ENCODE data around the gene ARHGAP6. TPM values are rescaled to one million over a fixed set of nuclear protein-coding genes. Genes with fewer than 3 reads are reported as not detected.
"Not testable (repeated sequence)": the region's sequence is repeated elsewhere in the genome, so short reads cannot be mapped to it uniquely, and the experiment has no call there.

ARHGAP6 gene
- total RNA-seq, 6 experiments from 2014 or later: 0.51 to 1.0 (median 0.69) TPM

- Mint-ChIP-seq H3K4me3 (no peak overlapping the region), H3K27me3 (ENCODE audit: insufficient read depth) (no peaks in the 10 kb centered on the region), H3K9me3 (no peaks in the 10 kb centered on the region), H3K27ac (no peak overlapping the region), H3K36me3 (ENCODE audit: low read depth) (no peaks in the 10 kb centered on the region), H3K4me1 (ENCODE audit: low read depth) (no peaks in the 10 kb centered on the region)
- DNase-seq: no peak
- TF ChIP-seq, protein P1, sequence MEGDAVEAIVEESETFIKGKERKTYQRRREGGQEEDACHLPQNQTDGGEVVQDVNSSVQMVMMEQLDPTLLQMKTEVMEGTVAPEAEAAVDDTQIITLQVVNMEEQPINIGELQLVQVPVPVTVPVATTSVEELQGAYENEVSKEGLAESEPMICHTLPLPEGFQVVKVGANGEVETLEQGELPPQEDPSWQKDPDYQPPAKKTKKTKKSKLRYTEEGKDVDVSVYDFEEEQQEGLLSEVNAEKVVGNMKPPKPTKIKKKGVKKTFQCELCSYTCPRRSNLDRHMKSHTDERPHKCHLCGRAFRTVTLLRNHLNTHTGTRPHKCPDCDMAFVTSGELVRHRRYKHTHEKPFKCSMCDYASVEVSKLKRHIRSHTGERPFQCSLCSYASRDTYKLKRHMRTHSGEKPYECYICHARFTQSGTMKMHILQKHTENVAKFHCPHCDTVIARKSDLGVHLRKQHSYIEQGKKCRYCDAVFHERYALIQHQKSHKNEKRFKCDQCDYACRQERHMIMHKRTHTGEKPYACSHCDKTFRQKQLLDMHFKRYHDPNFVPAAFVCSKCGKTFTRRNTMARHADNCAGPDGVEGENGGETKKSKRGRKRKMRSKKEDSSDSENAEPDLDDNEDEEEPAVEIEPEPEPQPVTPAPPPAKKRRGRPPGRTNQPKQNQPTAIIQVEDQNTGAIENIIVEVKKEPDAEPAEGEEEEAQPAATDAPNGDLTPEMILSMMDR (IDR thresholded peaks at IDR 0.05): no peak
These were observed 33.0 kb downstream of the ARHGAP6 start for GRCh38 chrX:11632732-11633131.

DNA sequence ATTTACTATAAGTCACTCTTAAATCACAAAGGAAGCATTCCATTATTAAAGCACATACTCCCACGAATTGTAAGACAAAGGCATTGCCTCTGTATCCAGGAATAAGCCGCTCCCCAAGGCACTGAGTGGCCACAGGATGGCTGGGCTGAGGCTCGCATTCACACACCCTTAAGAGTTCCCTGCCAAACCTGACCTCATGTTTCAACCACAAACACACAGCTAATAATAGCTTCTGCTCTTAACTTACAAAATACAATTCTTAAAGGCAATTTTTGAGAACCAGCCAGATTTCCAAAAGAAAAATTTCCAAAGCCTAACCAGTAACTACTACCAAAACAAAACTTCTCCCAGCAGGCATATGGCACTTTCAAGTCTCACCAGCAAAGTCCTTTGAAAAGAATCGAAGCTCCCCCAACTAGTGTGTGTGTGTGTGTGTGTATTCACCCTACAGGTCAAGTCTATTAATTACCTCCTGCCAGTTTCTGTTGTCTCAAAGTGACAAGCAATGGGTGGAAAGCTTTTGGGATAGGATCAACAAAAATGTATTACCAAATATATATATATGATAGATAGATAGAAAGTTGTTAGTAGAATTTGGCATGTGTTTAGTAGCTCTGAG is 36.0 kb downstream of the ARHGAP6 start:
- peak; percentile 21 for DNase-seq
- no peak overlapping the region for H3K4me3 Mint-ChIP-seq
- no peak overlapping the region for H3K27ac Mint-ChIP-seq
- H3K36me3 Mint-ChIP-seq (ENCODE audit: low read depth): no peaks in the 10 kb centered on the region
- no peaks in the 10 kb centered on the region for H3K4me1 Mint-ChIP-seq (ENCODE audit: low read depth)
- H3K27me3 Mint-ChIP-seq (ENCODE audit: insufficient read depth): no peaks in the 10 kb centered on the region
- TF ChIP-seq, protein P1 (IDR thresholded peaks at IDR 0.05): no peak
- H3K9me3 Mint-ChIP-seq: peaks cover 7% of the 10 kb centered on the region; the same call in 1 of the 2 replicates

- no peaks in the 10 kb centered on the region for H3K36me3 Mint-ChIP-seq (ENCODE audit: low read depth)
- no peak overlapping the region for H3K27ac Mint-ChIP-seq
- no peaks in the 10 kb centered on the region for H3K27me3 Mint-ChIP-seq (ENCODE audit: insufficient read depth)
- DNase-seq: no peak
- H3K4me3 Mint-ChIP-seq: no peak overlapping the region
- H3K9me3 Mint-ChIP-seq: peaks cover 7% of the 10 kb centered on the region; the same call in 1 of the 2 replicates
- TF ChIP-seq, protein P1 (IDR thresholded peaks at IDR 0.05): no peak
- no peaks in the 10 kb centered on the region for H3K4me1 Mint-ChIP-seq (ENCODE audit: low read depth)
These were observed 37.3 kb downstream of the ARHGAP6 start for GRCh38 chrX:11628399-11628798.

DNA sequence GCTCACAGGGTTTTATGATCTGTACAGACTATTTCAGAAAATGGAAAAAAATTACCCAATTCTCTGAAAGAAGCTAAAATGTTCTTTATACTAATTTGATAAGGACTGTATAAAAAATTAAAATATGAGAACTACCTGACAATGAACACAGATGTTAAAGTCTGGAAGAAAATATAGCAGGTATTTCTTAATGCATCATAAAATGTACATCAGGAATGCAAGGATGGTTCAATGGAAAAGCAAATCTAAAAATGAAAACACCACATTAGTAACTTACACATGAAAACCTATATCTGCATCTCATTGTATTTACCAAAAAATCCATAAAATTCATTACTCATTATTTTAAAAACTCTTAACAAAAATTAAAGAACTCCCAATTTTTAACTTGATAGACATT is 39.4 kb downstream of the ARHGAP6 start:
- Mint-ChIP-seq H3K36me3 (ENCODE audit: low read depth) (no peaks in the 10 kb centered on the region), H3K27me3 (ENCODE audit: insufficient read depth) (no peaks in the 10 kb centered on the region), H3K9me3 (peaks cover 7% of the 10 kb centered on the region; the same call in 1 of the 2 replicates), H3K4me1 (ENCODE audit: low read depth) (no peaks in the 10 kb centered on the region), H3K27ac (no peak overlapping the region), H3K4me3 (no peak overlapping the region)
- TF ChIP-seq, protein P1 (IDR thresholded peaks at IDR 0.05): no peak
- no peak for DNase-seq

DNA sequence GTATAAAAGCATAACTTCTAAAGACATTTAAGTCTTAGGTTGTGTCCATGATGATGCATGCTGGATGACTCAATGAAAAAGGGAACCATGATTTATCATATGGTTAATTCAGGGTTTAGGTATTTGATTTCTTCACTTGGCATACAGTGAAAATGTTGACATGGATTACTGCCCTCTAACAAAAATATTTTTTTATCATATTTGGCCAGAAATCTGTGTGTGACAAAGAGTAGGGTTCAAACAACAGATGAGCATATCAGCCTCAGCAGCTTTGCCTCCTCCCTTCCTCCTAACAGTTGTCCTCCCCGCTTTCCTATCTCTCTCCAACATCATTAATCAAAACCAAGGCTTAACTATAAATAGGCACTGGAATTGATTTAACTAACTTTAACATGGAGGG is 46.3 kb downstream of the ARHGAP6 start:
- TF ChIP-seq, protein P1 (IDR thresholded peaks at IDR 0.05): no peak
- no peaks in the 10 kb centered on the region for H3K4me1 Mint-ChIP-seq (ENCODE audit: low read depth)
- H3K27ac Mint-ChIP-seq: no peak overlapping the region
- no peaks in the 10 kb centered on the region for H3K9me3 Mint-ChIP-seq
- no peak for DNase-seq
- no peak overlapping the region for H3K4me3 Mint-ChIP-seq
- no peaks in the 10 kb centered on the region for H3K27me3 Mint-ChIP-seq (ENCODE audit: insufficient read depth)
- H3K36me3 Mint-ChIP-seq (ENCODE audit: low read depth): no peaks in the 10 kb centered on the region

DNA sequence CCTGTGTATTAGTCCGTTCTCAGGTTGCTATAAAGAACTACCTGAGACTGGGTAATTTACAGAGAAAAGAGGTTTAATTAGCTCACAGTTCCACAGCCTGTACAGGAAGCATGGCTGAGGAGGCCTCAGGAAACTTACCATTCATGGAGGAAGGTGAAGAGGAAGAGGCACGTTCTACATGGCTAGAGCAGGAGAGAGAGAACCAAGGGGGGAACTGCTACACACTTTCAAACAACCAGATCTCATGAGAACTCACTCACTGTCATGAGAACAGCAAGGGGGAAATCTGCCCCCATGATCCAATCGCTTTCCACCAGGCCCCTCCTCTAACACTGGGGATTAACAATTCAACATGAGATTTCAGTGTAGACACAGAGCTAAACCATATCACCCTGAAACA is 51.5 kb downstream of the ARHGAP6 start:
- H3K36me3 Mint-ChIP-seq (ENCODE audit: low read depth); H3K27me3 Mint-ChIP-seq (ENCODE audit: insufficient read depth); H3K9me3 Mint-ChIP-seq; H3K4me3 Mint-ChIP-seq; H3K27ac Mint-ChIP-seq; H3K4me1 Mint-ChIP-seq (ENCODE audit: low read depth); DNase-seq: not testable (repeated sequence)

All from HFFc6 (cell line).